ENCODE results near the gene ARHGEF28.

GRCh38 chr5:73974871-73975360, 348.9 kb downstream of the ARHGEF28 start:
- TF ChIP-seq POLR2AphosphoS5 (IDR thresholded peaks at IDR 0.05; ENCODE audit: low read depth, low read length) (no peak), TAF1 (IDR thresholded peaks at IDR 0.05; ENCODE audit: borderline replicate concordance, insufficient read depth, low read length) (no peak)
